ENCODE data around the gene ROBO4.

Gene ROBO4

DNA sequence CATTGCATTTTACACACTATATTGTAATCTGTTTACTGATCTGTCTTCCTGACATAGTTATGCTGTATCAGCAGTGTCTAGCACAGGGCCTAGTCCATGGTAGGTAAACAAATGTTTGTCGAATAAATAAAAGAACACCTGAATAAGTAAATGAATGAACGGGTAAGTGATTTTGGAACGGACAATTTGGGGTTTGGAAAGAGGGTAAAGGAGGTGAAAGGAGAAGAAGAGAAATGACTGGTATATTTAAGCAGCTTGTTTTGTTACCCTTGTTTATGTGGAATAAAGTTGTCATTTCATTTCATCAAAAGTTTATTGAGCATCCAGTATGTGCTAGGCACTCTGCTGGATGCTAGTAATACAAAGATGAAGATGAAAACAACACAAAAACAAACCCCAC is 21.3 kb upstream of the ROBO4 start, which contains the start of gene HEPN1:
Gene HEPN1, plus strand, starts transcription at position 301 of the 400 bp plus-strand sequence.
- DNase-seq (ENCODE audit: low read depth): no peak

DNA sequence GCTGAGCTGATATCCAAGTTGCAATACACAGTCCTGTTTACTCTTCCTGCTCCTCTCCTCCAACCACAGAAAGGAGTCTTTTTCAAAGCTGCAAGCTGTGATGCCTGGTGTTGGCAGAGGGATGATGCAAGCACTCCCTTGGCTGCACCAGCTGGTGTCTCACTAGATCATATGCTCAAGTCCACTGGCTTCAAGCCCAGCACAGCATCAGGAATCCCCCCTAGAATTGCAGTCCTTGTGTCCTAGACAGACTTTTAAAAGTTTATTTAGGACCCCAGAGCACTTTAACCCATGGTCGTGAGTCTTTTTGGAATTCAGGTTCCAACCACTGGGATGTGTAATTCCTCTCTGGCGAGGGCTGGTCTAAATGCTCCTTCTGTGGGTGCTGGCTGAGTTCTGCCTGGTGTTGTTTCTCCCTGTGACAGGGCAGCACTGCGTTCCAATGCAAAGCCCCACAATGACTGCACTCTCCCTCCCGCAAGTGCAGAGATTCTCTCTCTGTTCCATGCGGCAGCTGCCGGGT is 19.5 kb upstream of the ROBO4 start:
- DNase-seq (ENCODE audit: low read depth): no peak

DNA sequence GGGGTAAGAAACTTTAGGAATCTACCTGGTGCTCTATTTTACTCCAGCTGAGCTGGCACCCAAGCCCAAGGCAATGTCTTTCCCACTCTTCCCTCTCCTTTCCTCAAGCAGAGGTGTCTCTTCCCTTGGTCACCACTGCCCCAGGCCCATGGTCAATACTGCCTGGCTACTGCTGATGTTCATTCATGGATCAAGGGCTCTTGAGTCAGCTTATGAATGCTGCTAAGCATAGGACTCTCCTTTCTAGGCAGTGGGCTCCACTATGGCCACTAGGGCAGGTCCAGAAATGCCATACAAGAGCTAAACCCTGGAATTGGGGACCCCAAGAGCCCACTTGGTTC is 18.7 kb upstream of the ROBO4 start:
- DNase-seq (ENCODE audit: low read depth): no peak

DNA sequence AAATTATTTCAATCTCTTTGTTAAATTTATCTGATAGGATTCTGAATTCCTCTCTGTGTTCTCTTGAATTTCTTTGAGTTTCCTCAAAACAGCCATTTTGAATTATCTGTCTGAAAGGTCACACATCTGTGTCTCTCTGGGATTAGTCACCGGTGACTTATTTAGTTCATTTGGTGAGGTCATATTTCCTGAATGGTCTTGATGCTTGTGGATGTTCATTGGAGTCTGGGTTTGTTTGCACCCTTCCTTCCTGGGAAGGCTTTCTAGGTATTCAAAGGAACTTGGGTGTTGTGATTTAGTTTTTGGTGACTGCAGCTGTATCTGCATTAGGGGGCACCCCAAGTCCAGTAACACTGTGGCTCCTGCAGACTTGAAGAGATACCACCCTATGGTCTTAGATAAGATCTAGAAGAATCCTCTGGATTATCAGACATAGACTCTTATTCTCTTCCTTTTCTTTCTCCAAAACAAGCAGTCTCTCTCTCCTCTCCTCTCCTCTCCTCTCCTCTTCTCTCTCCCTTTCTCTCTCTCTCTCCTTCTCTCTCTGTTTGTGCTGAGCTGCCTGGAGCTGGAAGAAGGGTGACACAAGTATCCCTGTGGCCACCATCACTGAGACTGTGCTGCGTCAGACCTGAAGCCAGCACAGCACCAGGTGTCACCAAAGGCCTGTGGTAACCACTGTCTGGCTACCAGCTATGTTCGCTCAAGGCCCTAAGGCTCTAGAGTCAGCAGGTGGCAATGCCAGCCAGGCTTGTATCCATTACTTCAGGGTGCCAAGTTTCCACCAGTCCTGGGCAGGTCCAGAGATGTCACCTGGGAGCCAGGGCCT is 18.1 kb upstream of the ROBO4 start:
- DNase-seq (ENCODE audit: low read depth): no peak

DNA sequence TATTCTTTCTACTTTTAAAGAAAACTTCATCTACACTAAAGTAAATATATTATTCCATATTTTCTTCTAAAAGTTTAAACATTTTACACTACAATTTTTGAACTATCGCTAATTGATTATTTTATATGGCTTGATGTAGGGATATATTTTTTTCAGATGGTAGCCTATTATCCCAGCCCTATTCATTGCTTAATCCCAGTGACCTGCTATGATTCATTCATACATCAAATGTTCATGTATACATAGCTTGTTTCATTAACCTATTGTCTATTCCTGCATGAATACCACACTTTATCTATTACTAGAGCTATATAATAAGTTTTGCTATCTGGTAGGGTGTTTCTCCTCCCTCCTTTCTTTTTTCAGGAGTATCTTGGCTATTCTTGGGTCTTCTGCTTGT is 5.0 kb upstream of the ROBO4 start:
- no peak for DNase-seq (ENCODE audit: low read depth)

DNA sequence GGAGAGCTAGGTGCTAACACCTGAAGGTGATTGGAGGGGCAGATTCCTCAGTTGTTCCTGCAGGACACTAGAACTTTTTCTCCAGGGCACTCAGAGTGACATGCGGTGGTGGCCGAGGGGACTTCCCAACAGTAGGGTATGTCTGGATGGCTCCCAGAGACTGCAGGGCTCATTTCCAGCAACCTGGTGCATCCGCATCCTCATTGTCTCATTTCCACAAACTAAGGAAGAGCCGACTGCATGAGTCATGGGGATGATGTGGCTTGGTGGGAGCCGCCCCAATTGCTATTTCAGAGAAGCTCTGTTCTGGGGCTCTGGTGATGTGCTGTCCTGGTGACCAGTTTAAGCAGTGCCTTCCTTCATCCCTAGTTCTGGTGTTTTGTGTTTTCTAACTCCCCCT is 2.8 kb upstream of the ROBO4 start:
- DNase-seq (ENCODE audit: low read depth): peak; percentile 85

DNA sequence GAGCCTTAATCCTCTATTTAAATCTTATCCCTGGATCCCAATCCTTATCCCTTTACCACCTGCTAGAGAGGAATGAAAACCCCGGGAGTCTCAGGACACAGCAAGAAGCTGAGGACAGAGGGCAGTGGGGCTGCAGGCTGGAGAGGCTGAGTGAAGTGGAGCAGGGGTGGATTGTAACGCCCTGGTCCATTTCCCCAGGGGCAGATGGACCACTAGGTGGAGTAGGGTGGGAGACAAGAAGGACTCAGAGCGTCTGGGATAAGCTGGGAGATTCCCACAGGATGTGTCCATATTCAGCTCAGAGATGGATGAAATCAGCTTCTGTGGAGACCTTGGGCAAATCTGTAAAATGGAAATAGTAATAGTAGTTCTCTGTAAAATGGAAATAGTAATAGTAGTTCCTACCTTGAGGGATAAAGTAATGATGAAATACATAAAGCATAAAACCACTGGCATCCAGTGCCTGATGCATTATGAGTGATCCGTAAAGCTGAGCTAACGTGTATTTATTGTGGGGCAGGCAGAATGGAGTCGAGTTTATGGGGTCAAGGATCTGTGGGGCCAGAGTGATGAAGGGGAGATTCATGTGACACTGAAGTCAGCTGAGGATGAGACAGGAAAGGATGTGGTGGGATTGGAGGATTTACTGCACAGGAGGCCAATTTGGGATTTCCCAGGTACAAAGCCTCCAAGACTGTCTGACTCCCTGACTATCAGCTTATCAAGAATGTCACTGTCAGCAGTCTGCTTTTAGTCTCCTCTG is 1.9 kb upstream of the ROBO4 start:
- DNase-seq (ENCODE audit: low read depth): no peak

DNA sequence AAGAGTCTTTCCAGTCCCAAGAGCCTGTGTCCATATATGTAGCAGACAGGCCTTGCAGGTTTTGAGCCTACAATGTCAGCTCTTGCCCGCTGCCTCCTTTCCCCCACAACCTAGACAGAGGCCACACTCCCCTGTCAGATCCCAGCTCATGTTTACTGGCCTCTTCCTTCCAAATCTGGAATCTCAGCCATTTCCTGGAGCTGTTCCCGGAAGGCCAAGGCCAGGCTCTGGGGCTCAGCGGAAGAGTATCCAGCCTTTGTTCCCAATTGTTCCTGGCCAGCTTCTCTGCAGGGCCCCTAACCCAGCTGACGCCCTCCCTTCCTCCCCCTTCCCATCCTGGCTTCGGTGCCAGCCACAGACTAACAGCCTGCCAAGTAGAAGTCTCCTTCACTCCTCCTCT is 1.0 kb upstream of the ROBO4 start:
- no peak for DNase-seq (ENCODE audit: low read depth)

DNA sequence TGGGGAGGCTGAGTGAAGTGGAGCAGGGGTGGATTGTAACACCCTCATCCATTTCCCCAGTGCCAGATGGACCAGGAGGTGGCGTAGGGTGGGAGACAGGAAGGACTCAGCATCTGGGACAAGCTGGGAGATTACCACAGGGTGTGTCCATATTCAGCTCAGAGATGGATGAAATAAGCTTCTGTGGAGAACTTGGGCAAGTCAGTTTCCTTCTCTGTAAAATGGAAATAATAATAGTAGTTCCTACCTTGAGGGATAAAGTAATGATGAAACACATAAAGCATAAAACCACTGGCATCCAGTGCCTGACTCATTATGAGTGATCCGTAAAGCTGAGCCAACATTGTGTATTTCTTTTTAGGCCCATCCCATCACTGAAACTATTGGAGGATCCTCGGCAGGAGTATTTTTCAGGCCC is 607 bp upstream of the ROBO4 start:
- peak; percentile 93 for DNase-seq (ENCODE audit: low read depth)

DNA sequence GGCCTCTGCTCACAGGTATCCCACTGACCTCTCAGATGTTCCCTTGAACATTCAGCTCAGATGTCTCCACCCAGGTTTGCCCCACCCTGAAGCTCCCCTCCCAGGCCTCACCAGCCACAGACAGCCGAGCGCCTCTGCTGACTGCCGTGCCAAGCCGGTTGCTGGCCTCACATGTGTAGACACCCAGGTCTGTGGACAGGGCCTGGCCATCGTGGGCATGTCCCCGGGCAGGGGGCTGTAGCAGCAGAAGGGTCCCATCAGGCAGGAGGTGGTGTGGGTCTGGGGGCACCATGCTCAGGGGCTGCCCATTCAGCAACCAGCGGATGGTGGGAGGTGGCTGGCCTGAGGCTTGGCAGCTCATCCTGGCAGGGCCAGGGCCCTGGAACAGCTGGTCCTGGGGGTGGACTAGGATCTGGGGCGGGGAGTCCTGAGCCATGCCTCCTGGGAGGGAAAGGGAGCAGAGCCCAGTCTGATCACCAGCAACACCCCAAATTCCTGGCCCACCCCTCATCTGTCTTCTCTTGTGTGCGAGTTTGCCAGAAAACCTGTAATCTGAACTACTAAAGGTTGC is 759 bp downstream of the ROBO4 start:
- no peak for DNase-seq (ENCODE audit: low read depth)

DNA sequence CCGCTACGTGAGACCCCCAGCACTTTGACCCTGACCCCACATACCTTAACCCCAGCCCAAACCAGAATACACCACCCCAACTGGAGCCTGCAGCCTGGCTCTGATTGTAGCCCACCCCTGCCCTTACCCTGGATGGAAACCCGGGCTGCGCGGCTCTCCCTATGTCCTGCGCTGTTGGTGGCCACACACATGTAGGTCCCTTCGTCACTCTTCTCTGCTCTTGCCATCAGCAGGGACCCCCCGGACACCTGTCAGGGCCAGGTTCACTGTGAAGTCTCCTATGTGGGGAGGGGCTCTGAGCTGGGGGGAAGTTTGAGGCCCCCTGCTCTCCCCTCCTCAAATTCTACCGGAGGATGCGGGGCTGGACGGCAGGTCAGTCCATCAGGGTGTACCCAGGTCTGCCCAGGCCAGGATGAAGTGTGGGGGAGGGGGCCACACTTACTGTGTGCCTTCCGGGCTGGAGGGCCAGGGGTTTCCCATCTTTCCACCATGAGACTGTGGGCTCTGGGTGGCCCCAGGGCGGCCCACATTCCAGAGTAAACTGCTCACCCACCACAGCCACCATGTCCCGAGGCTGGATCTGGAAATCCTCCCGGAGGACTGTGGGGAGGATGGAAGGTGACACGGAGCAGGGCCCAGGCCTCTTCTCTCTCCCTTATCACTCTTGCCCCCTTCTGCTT is 1.5 kb downstream of the ROBO4 start:
- DNase-seq (ENCODE audit: low read depth): no peak

DNA sequence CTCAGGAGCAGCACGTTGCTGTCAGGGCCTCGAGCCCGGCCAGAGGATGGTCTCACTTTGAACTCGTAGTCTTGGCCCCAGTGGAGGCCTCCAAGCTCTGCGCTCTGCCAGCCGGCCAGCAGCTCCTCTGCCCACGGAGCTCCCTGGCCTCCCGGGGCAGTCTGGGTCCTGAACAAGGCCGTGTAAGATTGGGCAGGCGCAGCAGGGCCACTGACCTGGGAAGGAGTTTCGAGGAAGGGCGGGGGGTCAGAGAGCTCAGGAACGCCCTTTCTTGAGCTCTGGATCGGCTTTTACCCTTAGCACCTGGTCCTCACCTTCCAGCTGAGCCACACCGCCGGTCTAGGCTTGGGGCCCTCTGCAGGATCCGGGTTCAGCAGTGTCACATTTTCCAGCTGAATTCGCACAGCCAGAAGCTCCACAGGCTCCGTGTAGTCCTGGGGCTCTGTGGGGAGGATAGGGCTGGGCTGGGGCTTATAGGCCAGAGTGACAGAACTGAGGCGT is 2.1 kb downstream of the ROBO4 start:
- DNase-seq (ENCODE audit: low read depth): no peak

DNA sequence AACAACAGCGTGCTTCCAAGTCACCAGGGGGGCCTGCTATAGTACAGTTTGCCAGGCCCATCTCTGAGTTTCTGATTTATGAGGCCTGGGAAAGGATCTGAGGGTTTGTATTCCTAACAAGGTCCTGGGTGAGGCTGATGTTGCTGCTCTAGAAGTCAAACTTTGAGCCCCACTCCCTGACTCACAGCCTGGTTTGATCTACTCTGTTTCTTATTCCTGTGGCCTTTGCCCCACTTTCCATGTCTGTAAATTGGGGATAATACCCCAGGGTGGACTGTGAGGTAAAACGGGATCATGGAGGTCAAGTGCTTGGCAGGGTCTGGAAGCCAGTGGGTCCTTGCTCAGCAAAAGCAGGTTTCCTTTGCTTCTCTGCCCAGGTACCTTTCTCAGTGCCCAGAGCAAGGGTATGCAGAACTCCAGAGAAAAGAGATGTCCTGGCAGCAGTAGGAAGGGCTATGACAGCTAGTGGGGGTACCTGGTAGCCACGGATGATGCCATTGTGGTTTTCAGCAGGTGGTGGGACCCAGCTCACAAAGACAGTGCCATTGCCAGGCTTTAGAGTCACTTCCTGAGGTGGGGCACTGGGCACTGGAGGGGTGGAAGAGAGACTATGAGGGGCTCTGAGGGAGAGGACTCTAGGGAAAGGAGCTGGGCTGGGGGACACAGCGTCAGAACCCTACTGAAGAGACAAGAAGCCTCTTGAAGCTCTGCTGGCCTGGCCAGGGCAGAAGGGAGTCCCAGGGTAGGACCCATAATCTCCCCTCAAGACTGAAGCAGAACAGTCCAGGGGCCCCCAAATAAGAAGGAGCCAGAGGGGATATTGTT is 2.8 kb downstream of the ROBO4 start:
- DNase-seq (ENCODE audit: low read depth): no peak

DNA sequence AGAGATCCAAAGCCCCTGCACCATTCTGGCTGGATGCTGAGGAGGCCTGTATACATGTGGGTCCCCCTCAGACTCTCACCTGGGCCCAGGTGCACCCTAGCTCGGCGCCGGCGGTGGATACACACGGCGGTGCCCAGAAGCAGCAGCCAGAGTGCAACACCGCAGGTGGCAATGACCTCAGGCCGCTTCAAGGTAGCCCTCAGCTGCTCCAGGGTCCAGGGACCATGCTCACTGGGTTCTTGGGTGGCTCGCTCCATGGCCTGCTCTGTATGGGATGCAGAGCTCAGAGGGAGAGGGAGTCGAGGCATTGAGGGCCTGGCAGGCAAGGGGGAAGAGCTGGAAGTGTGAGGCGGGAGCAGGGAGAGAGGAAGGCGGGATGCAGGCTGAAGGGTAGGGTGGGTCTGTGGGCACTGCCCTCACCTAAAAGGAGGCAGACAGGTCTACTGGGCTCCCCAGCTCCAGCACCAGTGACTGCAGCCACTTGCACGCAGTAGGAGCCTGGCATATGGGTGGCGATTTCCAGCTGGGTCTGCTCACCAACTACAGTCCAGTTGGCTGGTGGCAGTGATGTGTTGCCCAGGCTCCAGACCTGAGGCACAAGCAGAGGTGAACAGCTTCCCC is 3.8 kb downstream of the ROBO4 start:
- DNase-seq (ENCODE audit: low read depth): no peak

DNA sequence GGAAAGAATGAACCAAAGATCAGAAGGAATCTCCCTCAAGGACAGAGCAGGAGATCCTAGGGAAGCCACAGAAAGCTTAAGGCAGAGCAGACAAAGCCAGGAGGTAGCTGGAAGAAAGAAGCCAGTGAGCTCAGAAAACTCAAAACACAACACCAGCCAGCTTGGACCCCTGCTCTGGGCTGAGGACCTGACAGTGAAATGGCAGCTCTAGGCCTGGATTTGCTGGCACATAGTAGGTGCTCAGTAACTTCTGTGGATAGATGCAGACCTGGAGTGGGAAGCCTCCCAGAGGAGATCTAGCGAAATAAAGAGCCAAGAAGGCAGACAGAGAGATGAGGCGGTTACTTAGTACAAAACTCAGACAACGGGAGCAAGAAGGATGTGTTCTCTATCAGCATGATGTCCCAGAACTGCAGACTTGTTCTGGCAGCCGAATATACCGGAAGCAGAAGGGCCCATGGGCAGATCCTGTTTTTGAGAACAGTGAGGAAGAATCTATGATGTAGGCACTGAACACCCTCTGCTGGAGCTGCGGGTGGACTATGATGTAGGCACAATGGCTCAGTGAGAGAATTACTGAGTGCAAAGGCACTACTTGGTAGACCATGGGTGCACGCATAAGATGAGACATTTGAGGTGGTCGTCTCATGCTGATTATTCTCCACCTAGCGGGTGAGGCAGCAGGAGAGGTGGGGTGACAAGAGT is 4.8 kb downstream of the ROBO4 start:
- no peak for DNase-seq (ENCODE audit: low read depth)

DNA sequence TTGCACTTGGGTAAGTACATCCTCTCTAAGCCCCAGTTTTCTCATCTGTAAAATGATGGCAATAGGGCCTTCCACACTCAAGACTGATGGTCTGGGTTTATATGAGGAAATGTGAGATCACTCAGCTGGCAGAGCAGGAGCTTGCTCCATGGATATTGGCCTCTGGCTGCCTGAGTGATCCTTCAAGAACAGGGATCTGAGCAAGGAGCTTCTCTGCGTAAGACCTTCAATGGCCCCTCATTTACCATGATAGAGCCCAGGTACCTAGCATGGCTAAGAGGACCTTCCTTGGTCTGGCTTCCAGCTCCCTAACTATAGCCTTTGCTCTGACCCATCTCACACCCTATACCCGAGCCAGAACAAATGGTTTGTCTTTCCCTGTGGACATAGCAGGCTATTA is 5.5 kb downstream of the ROBO4 start:
- DNase-seq (ENCODE audit: low read depth): no peak

DNA sequence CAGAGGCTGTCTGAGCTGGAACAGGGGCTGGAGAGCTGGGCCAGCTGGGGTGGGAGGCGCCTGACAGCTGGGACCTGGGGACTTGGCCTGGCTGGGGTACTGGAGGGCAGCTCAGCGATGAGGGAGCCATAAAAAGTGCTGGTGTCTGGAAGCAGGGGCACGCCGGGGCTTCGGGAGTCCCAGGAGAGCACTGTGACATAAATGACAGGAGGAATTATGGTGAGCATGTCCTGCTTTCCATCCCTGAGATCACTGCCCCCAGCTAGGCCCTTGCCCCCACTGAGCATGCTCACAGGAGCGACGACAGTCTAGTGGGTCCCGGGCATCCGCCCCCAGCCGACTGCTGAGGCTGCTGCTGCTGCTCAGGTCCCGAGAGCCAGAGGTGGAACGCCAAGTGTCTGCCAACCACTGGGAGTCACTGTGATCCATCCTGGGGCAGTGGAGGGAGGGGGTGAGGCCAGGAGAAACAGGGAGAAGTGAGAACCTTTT is 6.2 kb downstream of the ROBO4 start:
- no peak for DNase-seq (ENCODE audit: low read depth)

DNA sequence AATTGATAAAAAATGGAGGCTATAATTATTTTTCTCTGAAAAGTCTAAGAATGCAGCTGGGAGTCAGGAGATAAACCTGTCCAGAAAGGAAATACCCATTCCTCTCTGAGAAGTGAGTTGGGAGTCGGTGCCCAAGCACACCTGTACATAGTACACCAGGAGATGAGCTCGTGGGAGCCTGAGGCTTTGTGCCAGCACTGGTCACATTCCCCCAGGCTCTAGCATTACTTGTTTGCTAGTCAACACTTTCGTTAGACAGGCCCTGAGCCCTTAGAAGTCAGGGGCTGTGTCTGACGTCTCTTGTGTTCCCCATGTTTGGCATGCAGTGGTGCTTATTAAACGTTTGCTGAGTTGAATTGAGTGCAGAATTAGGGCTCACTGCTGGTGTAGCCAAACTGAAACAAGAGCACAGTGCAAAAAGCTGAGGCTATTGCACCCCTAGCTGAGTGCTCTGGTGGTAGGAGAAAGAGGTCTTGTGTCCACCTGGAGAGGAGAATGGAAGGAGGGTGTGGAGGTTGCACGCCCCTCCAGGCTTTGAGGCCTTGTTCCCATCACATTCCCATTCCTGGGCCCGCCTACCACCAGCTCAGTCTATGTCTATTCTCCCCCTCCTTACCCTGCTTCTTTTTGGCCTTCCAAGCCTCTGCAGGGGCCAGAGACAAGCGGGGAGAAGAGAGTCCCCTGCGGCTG is 6.8 kb downstream of the ROBO4 start:
- DNase-seq (ENCODE audit: low read depth): no peak

DNA sequence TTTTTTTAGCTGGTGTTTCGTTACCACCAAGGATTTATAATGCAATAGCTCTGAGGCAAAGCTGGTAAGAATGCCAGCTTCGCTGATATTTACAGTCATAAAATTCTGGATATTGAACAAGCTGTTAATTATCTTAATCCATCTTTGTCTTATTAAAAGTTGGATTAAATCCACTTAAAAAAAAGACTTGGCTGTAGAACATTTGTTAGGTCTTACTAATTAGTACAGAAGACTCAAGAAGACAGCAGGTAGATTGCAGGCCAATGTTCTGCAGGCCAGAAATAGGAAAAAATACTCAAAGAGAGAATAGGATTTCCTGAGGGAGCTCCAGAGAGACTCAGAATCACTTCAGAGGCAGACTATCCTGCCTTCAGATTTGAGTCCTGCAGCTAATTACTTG is 7.5 kb downstream of the ROBO4 start:
- no peak for DNase-seq (ENCODE audit: low read depth)
